HepG2 (cell line): ENCODE data around the gene ARL15. TPM values are rescaled to one million over a fixed set of nuclear protein-coding genes. Genes with fewer than 3 reads are reported as not detected.

Experiments used
- ATAC-seq: fragments of 200-7000 bp; cut with Tn5 transposase; 3 replicates; pipeline ENCODE4 v1.9.1; 2020; ENCODE audit warnings: mild to moderate bottlenecking, moderate library complexity
- BruUV-seq: library from RNA; stranded (reverse); fragments of 400-500 nt; replicated peaks from 2 replicates; lab custom pipeline; 2021; lab: Mats Ljungman, UMichigan
- CTCF ChIA-PET: fragments of 300-600 bp; formaldehyde crosslinking; extraction: SDS; loops from one replicate; lab custom pipeline; 2021; ENCODE audit warnings: low total read pairs, inconsistent platforms, low intra/inter-chr PET ratio; lab: Yijun Ruan, JAX
- POLR2A ChIA-PET: fragments of 350-600 bp; sonication (Branson Sonifier 250); formaldehyde crosslinking; loops from one replicate; lab custom pipeline; 2020; ENCODE audit warnings: antibody characterized with exemption, inconsistent platforms; lab: Yijun Ruan, JAX
- DNase-seq: peaks from one replicate; pipeline ENCODE4 v3.0.0-alpha.2; 2015; ENCODE audit warnings: low spot score
- FAIRE-seq: peaks from 3 replicates; lab custom pipeline; 2011; peaks lifted over from hg19 to GRCh38; lab: Jason Lieb, UNC
- H2AFZ ChIP-seq: one replicate; pipeline ENCODE4 v1.6.1; 2011; ENCODE audit warnings: low read length, inconsistent platforms
- H3K27ac ChIP-seq: fragments of 300-600 bp; 3 replicates; pipeline ENCODE4 v1.8.0; 2011; ENCODE audit warnings: mixed run types, mild to moderate bottlenecking, mixed read lengths, low read length, inconsistent platforms; ENCODE audit not compliant: insufficient read depth; ENCODE audit errors: extremely low read length
- H3K27me3 ChIP-seq, 2 experiments: fragments of 200-600 bp in 1 of 2; 2 replicates in 1 of 2; 3 replicates in 1 of 2; pipeline versions ENCODE4 v1.6.0 to v1.8.0; 2011; ENCODE audit warnings: low read length in 2 of 2, mild to moderate bottlenecking in 2 of 2, moderate library complexity in 2 of 2, inconsistent platforms in 1 of 2; ENCODE audit not compliant: insufficient read depth in 2 of 2, control insufficient read depth in 1 of 2
- H3K36me3 ChIP-seq, 2 experiments: fragments of 200-600 bp in 1 of 2; replicated peaks in 1 of 2; 2 replicates in 1 of 2; 3 replicates in 1 of 2; pipeline versions ENCODE4 v1.5.1 to v1.8.0; 2011; ENCODE audit warnings: low read length in 2 of 2, inconsistent platforms in 1 of 2; ENCODE audit not compliant: insufficient read depth in 2 of 2, control insufficient read depth in 1 of 2
- H3K4me1 ChIP-seq: 2 replicates; pipeline ENCODE4 v1.5.1; 2012; ENCODE audit warnings: low read length, inconsistent platforms; ENCODE audit not compliant: insufficient read depth
- H3K4me2 ChIP-seq: 2 replicates; pipeline ENCODE4 v1.6.0; 2011; ENCODE audit warnings: low read depth, low read length, inconsistent platforms
- H3K4me3 ChIP-seq, 3 experiments: fragments of 200-600 bp in 1 of 3; sonication (generic), shearing (Covaris generic) in 1 of 3; replicated peaks in 1 of 3; 2 replicates each; pipeline ENCODE4 v1.5.1; 2011 to 2016; ENCODE audit warnings: low read length in 3 of 3, inconsistent platforms in 2 of 3, low read depth in 2 of 3, mild to moderate bottlenecking in 2 of 3, control low read depth in 1 of 3, mixed read lengths in 1 of 3; ENCODE audit not compliant: insufficient read depth in 1 of 3
- H3K79me2 ChIP-seq: one replicate; pipeline ENCODE4 v1.6.1; 2011; ENCODE audit warnings: low read length, inconsistent platforms; ENCODE audit not compliant: insufficient read depth
- H3K9ac ChIP-seq: 2 replicates; pipeline ENCODE4 v1.6.0; 2011; ENCODE audit warnings: mild to moderate bottlenecking, low read depth, low read length, inconsistent platforms; ENCODE audit not compliant: insufficient read depth
- H3K9me3 ChIP-seq: 2 replicates; pipeline ENCODE4 v1.5.1; 2012; ENCODE audit warnings: mild to moderate bottlenecking, low read length
- H4K20me1 ChIP-seq: 2 replicates; pipeline ENCODE4 v1.6.0; 2011; ENCODE audit warnings: inconsistent platforms, mild to moderate bottlenecking, low read length, moderate library complexity; ENCODE audit not compliant: insufficient read depth
- ARNTL ChIP-seq: sonication (generic); formaldehyde crosslinking; IDR thresholded peaks from 2 replicates; pipeline ENCODE4 v1.4.0; 2020; ENCODE audit warnings: mild to moderate bottlenecking, missing genetic modification reagents
- ATF6 ChIP-seq: sonication (generic); formaldehyde crosslinking; conservative IDR thresholded peaks from 2 replicates; pipeline ENCODE4 v1.4.0; 2020; ENCODE audit warnings: missing genetic modification reagents
- CCAR2 ChIP-seq: fragments of 200-400 bp; formaldehyde crosslinking; optimal IDR thresholded peaks from 2 replicates; pipeline ENCODE3; 2018; ENCODE audit warnings: low read depth, mild to moderate bottlenecking, low read length, moderate library complexity
- LBX2 ChIP-seq: sonication (generic); formaldehyde crosslinking; IDR thresholded peaks from 2 replicates; pipeline ENCODE4 v1.5.0; 2020; ENCODE audit warnings: missing genetic modification reagents, mild to moderate bottlenecking, borderline replicate concordance
- MEF2D ChIP-seq: sonication (generic); formaldehyde crosslinking; IDR thresholded peaks from 2 replicates; pipeline ENCODE4 v1.5.1; 2020; ENCODE audit warnings: mild to moderate bottlenecking, missing genetic modification reagents
- PAXIP1 ChIP-seq: sonication (generic); formaldehyde crosslinking; conservative IDR thresholded peaks from 2 replicates; pipeline ENCODE4 v1.4.0; 2020; ENCODE audit warnings: mild to moderate bottlenecking, missing genetic modification reagents, moderate library complexity
- THAP9 ChIP-seq: sonication (generic); formaldehyde crosslinking; IDR thresholded peaks from 2 replicates; pipeline ENCODE4; 2020; ENCODE audit warnings: missing genetic modification reagents, mild to moderate bottlenecking, borderline replicate concordance
- ZC3H13 ChIP-seq: sonication (generic); formaldehyde crosslinking; IDR thresholded peaks from 2 replicates; pipeline ENCODE4 v1.8.1; 2023; ENCODE audit warnings: mild to moderate bottlenecking, missing genetic modification reagents, moderate library complexity
- ZC3H4 ChIP-seq: sonication (generic); formaldehyde crosslinking; IDR thresholded peaks from 2 replicates; pipeline ENCODE4 v1.4.0; 2020; ENCODE audit warnings: missing genetic modification reagents, borderline replicate concordance
- ZNF12 ChIP-seq: sonication (generic); formaldehyde crosslinking; IDR thresholded peaks from 2 replicates; pipeline ENCODE4 v1.5.0; 2020; ENCODE audit warnings: missing genetic modification reagents
- ZNF639 ChIP-seq: conservative IDR thresholded peaks from 2 replicates; pipeline ENCODE4 v1.6.1; 2018; ENCODE audit warnings: missing genetic modification reagents
- ZNF674 ChIP-seq: sonication (generic); formaldehyde crosslinking; IDR thresholded peaks from 2 replicates; pipeline ENCODE4 v1.5.0; 2020; ENCODE audit warnings: low read depth, mild to moderate bottlenecking, missing genetic modification reagents
- WGBS: methylation state at CpG from one replicate; pipeline ENCODE4 v1.1.6; 2017; ENCODE audit warnings: low lambda C conversion rate; 5-methylcytosine and 5-hydroxymethylcytosine counted together
- in situ Hi-C: cut with HindIII; loops from 2 replicates; pipeline ENCODE4 v1.10.0; 2017; ENCODE audit warnings: low pct_unique_long_range_greater_than_20kb; ENCODE audit not compliant: extremely low pct_ligation_motif_present
- intact Hi-C: fragments of 100-400 bp; cut with micrococcal nuclease; formaldehyde crosslinking; loops from one replicate; pipeline ENCODE4 v1.10.0; 2022; ENCODE audit not compliant: unreplicated experiment
- polyA plus RNA-seq, 8 experiments: library from polyadenylated mRNA; depleted of rRNA in 3 of 8; stranded (reverse) in 7 of 8; unstranded in 1 of 8; fragments of >200 nt; fragmentation: Illumina TruSeq in 4 of 8; extraction: Trizol in 4 of 8; gene quantifications; 2 replicates each; pipeline versions ENCODE4 v1.2.1 to v1.2.3, GENCODE V29; 2011 to 2016; ENCODE audit warnings: low read depth in 4 of 8, missing spikeins in 1 of 8, mixed read lengths in 1 of 8; ENCODE audit not compliant: insufficient read depth in 1 of 8
- total RNA-seq, 5 experiments: library from RNA; depleted of rRNA; stranded (reverse); fragments of >200 nt; fragmentation: Illumina TruSeq; extraction: Trizol; gene quantifications; 2 replicates each; pipeline ENCODE4 v1.2.3, GENCODE V29; 2016; ENCODE audit warnings: low read depth in 1 of 5

Gene ARL15
- total and polyA plus RNA-seq, 2 of the 13 experiments (the other 11 are each of a cell fraction or from before 2014, with no cell fraction given) = 2.5 to 7.7 TPM

- 0 out of 2 replicates have a peak, but pooled peaks have one; percentile 21 for TF ChIP-seq PAXIP1 (CRISPR knock-in tag)
- peak; percentile 66; the same call in 1 of the 2 replicates for TF ChIP-seq ZNF12 (CRISPR knock-in tag)
These were observed 430.6 kb downstream of the ARL15 start (continued) for GRCh38 chr5:53879708-53880323.

- intact Hi-C loops (no loop called here), in situ Hi-C loops (no loop called here)
- no peaks in the 10 kb centered on the region for H3K36me3 ChIP-seq
- ATAC-seq = no peak
- WGBS = 38% methylated on average over 2 of the region's 2 CpGs
- no peak overlapping the region for H2AFZ ChIP-seq
- no peak overlapping the region for H3K4me3 ChIP-seq
- no peaks in the 10 kb centered on the region for H3K9me3 ChIP-seq
- H3K79me2 ChIP-seq = no peaks in the 10 kb centered on the region
- H3K27me3 ChIP-seq = no peaks in the 10 kb centered on the region
- CTCF ChIA-PET = no interaction called here
- DNase-seq = no peak
- POLR2A ChIA-PET = no interaction called here
- no peaks in the 10 kb centered on the region for H4K20me1 ChIP-seq
- BruUV-seq = no TSS peak
- H3K9ac ChIP-seq = no peak overlapping the region
- H3K27ac ChIP-seq = no peak overlapping the region
- no peak for FAIRE-seq
- H3K4me1 ChIP-seq = peaks cover 24% of the 10 kb centered on the region
- no peak overlapping the region for H3K4me2 ChIP-seq
- TF ChIP-seq ZC3H4 (CRISPR knock-in tag) (no peak), ZNF639 (CRISPR knock-in tag) (no peak), ZC3H13 (no peak), LBX2 (CRISPR knock-in tag) (no peak), ARNTL (CRISPR knock-in tag) (no peak), ATF6 (CRISPR knock-in tag) (no peak), MEF2D (no peak), CCAR2 (no peak), ZNF674 (CRISPR knock-in tag) (no peak), THAP9 (CRISPR knock-in tag) (no peak)
These were observed 432.4 kb downstream of the ARL15 start for GRCh38 chr5:53878015-53878414.
